Measurements from ENCODE around the gene ZYG11B.
"Not testable (repeated sequence)": the region's sequence is repeated elsewhere in the genome, so short reads cannot be mapped to it uniquely, and the experiment has no call there.

The ZYG11B gene

DNA sequence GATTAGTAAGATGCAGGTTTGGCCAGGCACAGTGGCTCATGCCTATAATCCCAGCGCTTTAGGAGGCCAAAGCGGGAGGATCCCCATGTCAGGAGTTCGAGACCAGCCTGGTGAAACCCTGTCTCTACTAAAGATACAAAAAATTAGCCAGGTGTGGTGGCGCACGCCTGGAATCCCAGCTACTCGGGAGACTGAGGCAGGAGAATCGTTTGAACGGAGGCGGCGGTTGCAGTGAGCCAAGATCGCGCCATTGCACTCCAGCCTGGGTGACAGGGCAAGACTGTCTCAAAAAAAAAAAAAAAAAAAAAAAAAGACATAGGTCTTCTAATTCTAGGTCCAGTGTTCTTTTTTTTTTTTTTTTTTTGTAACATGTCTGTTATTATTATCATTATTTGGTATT, 64.2 kb downstream of the ZYG11B start:
- H3K36me3 ChIP-seq (ENCODE audit: control insufficient read depth in 1 of 2, insufficient read depth in 2 of 2, low read length in 2 of 2); H2BK12ac ChIP-seq (ENCODE audit: low read length); H4K8ac ChIP-seq (ENCODE audit: low read depth, low read length); H3K9ac ChIP-seq (ENCODE audit: low read length); H3K9me3 ChIP-seq (ENCODE audit: insufficient read depth, low read depth, low read length); H3K79me1 ChIP-seq (ENCODE audit: low read length); H3K4ac ChIP-seq (ENCODE audit: low read depth, low read length); H3K4me1 ChIP-seq (ENCODE audit: control insufficient read depth in 1 of 2, insufficient read depth in 2 of 2, low read length in 2 of 2); H3K27ac ChIP-seq (ENCODE audit: low read depth, low read length); H3K23ac ChIP-seq (ENCODE audit: low read length); H3K18ac ChIP-seq (ENCODE audit: low read length); H2BK120ac ChIP-seq (ENCODE audit: insufficient read depth, low read length, poor library complexity); DNase-seq; H3K14ac ChIP-seq (ENCODE audit: low read length); H2AFZ ChIP-seq (ENCODE audit: insufficient read depth, low read length, poor library complexity); H3K4me3 ChIP-seq (ENCODE audit: low read depth, low read length); H4K91ac ChIP-seq (ENCODE audit: low read depth, low read length); H3K4me2 ChIP-seq (ENCODE audit: low read length); H3K79me2 ChIP-seq (ENCODE audit: control insufficient read depth, insufficient read depth, low read length, poor library complexity); H4K12ac ChIP-seq (ENCODE audit: low read depth, low read length); H2AK5ac ChIP-seq (ENCODE audit: low read length); H3K27me3 ChIP-seq (ENCODE audit: insufficient read depth, low read length); H2BK5ac ChIP-seq (ENCODE audit: low read depth, low read length, poor library complexity): not testable (repeated sequence)
- no CpG with 5 or more reads among the region's 12 CpGs for whole genome bisulfite sequencing (ENCODE audit: extremely low coverage, insufficient coverage, insufficient read length)

DNA sequence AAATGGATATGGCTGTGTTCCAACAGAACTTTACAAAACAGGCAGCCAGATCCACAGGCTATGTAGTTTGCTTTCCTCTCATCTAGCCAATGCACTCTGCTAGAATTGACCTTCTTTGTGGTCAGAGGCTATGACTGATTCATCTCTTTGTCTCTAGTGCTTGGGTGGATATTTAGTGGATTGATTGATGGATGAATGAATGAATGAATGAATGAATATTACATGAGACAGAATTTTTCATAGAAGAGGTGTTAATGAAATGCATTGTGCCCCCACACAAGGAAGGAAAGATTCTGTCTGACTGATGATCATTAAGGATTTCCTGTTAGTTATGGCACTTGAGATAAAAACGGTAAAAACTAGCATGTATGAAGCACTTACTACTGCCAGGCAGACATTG, 65.8 kb downstream of the ZYG11B start:
- Histone ChIP-seq H3K79me1 (ENCODE audit: low read length) (no peaks in the 10 kb centered on the region), H3K4me2 (ENCODE audit: low read length) (no peak overlapping the region), H3K18ac (ENCODE audit: low read length) (no peak overlapping the region), H3K23ac (ENCODE audit: low read length) (no peak overlapping the region), H4K8ac (ENCODE audit: low read depth, low read length) (no peak overlapping the region), H4K91ac (ENCODE audit: low read depth, low read length) (no peak overlapping the region), H3K9me3 (ENCODE audit: insufficient read depth, low read depth, low read length) (no peaks in the 10 kb centered on the region), H3K4me1 (ENCODE audit: control insufficient read depth in 1 of 2, insufficient read depth in 2 of 2, low read length in 2 of 2) (no peaks in the 10 kb centered on the region), H2BK5ac (ENCODE audit: low read depth, low read length, poor library complexity) (no peak overlapping the region), H3K14ac (ENCODE audit: low read length) (no peak overlapping the region), H3K4ac (ENCODE audit: low read depth, low read length) (no peak overlapping the region), H2BK12ac (ENCODE audit: low read length) (no peak overlapping the region), H3K4me3 (ENCODE audit: low read depth, low read length) (no peak overlapping the region), H3K36me3 (ENCODE audit: control insufficient read depth in 1 of 2, insufficient read depth in 2 of 2, low read length in 2 of 2) (peaks cover 0 to 7% of the 10 kb centered on the region in 2 experiments), H3K9ac (ENCODE audit: low read length) (no peak overlapping the region), H2AFZ (ENCODE audit: insufficient read depth, low read length, poor library complexity) (no peak overlapping the region), H3K27ac (ENCODE audit: low read depth, low read length) (no peak overlapping the region), H2AK5ac (ENCODE audit: low read length) (no peak overlapping the region), H3K79me2 (ENCODE audit: control insufficient read depth, insufficient read depth, low read length, poor library complexity) (no peaks in the 10 kb centered on the region), H2BK120ac (ENCODE audit: insufficient read depth, low read length, poor library complexity) (no peak overlapping the region), H3K27me3 (ENCODE audit: insufficient read depth, low read length) (no peaks in the 10 kb centered on the region), H4K12ac (ENCODE audit: low read depth, low read length) (no peak overlapping the region)
- DNase-seq: no peak
- WGBS (ENCODE audit: extremely low coverage, insufficient coverage, insufficient read length): no CpG with 5 or more reads among the region's 1 CpG

DNA sequence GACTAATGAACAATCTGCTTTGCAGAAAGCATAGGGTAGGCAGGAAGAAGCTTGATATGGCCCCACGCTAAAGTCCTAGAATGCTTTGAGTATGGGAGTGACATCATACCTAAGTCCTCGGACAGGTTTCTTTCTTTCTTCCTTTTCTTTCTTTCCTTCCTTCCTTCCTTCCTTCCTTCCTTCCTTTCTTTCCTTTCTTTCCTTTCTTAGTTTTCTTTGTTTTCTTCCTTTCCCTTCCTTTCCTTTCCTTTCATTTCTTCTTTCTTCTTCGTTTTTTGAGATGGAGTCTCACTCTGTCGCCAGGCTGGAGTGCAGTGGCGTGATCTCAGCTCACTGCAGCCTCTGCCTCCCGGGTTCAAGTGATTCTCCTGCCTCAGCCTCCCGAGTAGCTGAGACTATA, 67.5 kb downstream of the ZYG11B start:
- H2BK12ac ChIP-seq (ENCODE audit: low read length); H2BK120ac ChIP-seq (ENCODE audit: insufficient read depth, low read length, poor library complexity); H4K8ac ChIP-seq (ENCODE audit: low read depth, low read length); H3K4me2 ChIP-seq (ENCODE audit: low read length); H3K18ac ChIP-seq (ENCODE audit: low read length); H3K27me3 ChIP-seq (ENCODE audit: insufficient read depth, low read length); H3K79me2 ChIP-seq (ENCODE audit: control insufficient read depth, insufficient read depth, low read length, poor library complexity); H3K4ac ChIP-seq (ENCODE audit: low read depth, low read length); H4K91ac ChIP-seq (ENCODE audit: low read depth, low read length); H3K27ac ChIP-seq (ENCODE audit: low read depth, low read length); H3K23ac ChIP-seq (ENCODE audit: low read length); H3K4me3 ChIP-seq (ENCODE audit: low read depth, low read length); H2AFZ ChIP-seq (ENCODE audit: insufficient read depth, low read length, poor library complexity); H3K9ac ChIP-seq (ENCODE audit: low read length); H3K9me3 ChIP-seq (ENCODE audit: insufficient read depth, low read depth, low read length); H3K14ac ChIP-seq (ENCODE audit: low read length); H3K4me1 ChIP-seq (ENCODE audit: control insufficient read depth in 1 of 2, insufficient read depth in 2 of 2, low read length in 2 of 2); H2BK5ac ChIP-seq (ENCODE audit: low read depth, low read length, poor library complexity); H3K36me3 ChIP-seq (ENCODE audit: control insufficient read depth in 1 of 2, insufficient read depth in 2 of 2, low read length in 2 of 2); DNase-seq; H2AK5ac ChIP-seq (ENCODE audit: low read length); H3K79me1 ChIP-seq (ENCODE audit: low read length); H4K12ac ChIP-seq (ENCODE audit: low read depth, low read length): not testable (repeated sequence)
- WGBS (ENCODE audit: extremely low coverage, insufficient coverage, insufficient read length): no CpG with 5 or more reads among the region's 7 CpGs

DNA sequence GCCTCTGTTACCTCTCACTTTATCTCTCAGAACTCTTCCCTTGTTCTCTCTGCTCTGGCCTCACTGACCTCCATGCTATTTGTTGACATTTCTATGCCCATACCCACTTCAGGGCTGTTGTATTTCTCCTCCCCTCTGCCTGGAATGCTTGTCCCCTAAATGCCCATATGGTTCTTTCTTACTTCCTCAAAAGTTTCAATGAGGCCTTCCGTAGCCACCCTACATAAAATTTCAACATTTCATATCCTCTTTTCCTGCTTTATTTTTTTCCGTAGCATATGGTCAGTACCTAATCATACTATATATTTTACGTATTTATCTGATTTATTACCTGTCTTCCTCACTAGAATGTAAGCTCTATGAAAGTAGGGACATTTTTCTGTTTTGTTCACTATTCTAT, 69.2 kb downstream of the ZYG11B start:
- Histone ChIP-seq H3K27me3 (ENCODE audit: insufficient read depth, low read length) (no peaks in the 10 kb centered on the region), H3K9ac (ENCODE audit: low read length) (no peak overlapping the region)
- 100% methylated on average over 1 of the region's 3 CpGs for WGBS (ENCODE audit: extremely low coverage, insufficient coverage, insufficient read length)

More for the DNA sequence above, 69.2 kb downstream of the ZYG11B start:
- Histone ChIP-seq H3K4me3 (ENCODE audit: low read depth, low read length) (no peak overlapping the region), H3K79me1 (ENCODE audit: low read length) (no peaks in the 10 kb centered on the region), H2BK12ac (ENCODE audit: low read length) (no peak overlapping the region), H3K14ac (ENCODE audit: low read length) (no peak overlapping the region), H4K8ac (ENCODE audit: low read depth, low read length) (no peak overlapping the region), H4K12ac (ENCODE audit: low read depth, low read length) (no peak overlapping the region), H2AFZ (ENCODE audit: insufficient read depth, low read length, poor library complexity) (no peak overlapping the region), H2BK5ac (ENCODE audit: low read depth, low read length, poor library complexity) (no peak overlapping the region), H3K27ac (ENCODE audit: low read depth, low read length) (no peak overlapping the region), H3K23ac (ENCODE audit: low read length) (no peak overlapping the region), H2BK120ac (ENCODE audit: insufficient read depth, low read length, poor library complexity) (no peak overlapping the region), H3K36me3 (ENCODE audit: control insufficient read depth in 1 of 2, insufficient read depth in 2 of 2, low read length in 2 of 2) (peaks cover 2 to 9% of the 10 kb centered on the region in 2 experiments), H3K4me1 (ENCODE audit: control insufficient read depth in 1 of 2, insufficient read depth in 2 of 2, low read length in 2 of 2) (no peaks in the 10 kb centered on the region), H3K79me2 (ENCODE audit: control insufficient read depth, insufficient read depth, low read length, poor library complexity) (no peaks in the 10 kb centered on the region), H3K18ac (ENCODE audit: low read length) (no peak overlapping the region), H2AK5ac (ENCODE audit: low read length) (no peak overlapping the region), H4K91ac (ENCODE audit: low read depth, low read length) (no peak overlapping the region), H3K9me3 (ENCODE audit: insufficient read depth, low read depth, low read length) (no peaks in the 10 kb centered on the region), H3K4ac (ENCODE audit: low read depth, low read length) (no peak overlapping the region), H3K4me2 (ENCODE audit: low read length) (no peak overlapping the region)
- DNase-seq: no peak
